ENCODE results near the gene SYT3. TPM values are rescaled to one million over a fixed set of nuclear protein-coding genes. Genes with fewer than 3 reads are reported as not detected.
"Not testable (repeated sequence)": the region's sequence is repeated elsewhere in the genome, so short reads cannot be mapped to it uniquely, and the experiment has no call there.

SYT3 gene
- polyA plus RNA-seq, 3 donors: 0.37 to 1.5 (median 0.57) TPM

DNA sequence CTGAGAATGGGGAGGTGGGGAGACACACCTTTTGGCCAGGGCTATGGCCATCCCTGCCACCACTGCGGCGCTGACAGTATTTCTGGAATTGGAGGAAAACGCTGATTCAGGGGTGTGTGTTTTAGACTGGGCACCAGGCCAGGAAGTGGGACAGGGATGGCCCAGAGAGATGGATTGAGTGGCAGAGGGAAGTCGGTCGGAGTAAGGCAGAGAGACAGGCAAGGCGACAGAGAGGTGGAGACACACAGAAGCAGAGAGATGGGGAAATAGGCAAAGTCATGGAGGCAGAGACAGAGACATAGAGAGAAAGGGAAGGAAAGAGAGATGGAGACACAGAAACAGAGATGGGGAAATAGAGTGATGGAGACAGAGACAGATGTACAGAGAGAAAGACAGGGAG, 5.4 kb upstream of the SYT3 start:
- DNase-seq (ENCODE audit: extremely low read depth in 1 of 11, low read depth in 9 of 11, low spot score in 4 of 11): no peak

DNA sequence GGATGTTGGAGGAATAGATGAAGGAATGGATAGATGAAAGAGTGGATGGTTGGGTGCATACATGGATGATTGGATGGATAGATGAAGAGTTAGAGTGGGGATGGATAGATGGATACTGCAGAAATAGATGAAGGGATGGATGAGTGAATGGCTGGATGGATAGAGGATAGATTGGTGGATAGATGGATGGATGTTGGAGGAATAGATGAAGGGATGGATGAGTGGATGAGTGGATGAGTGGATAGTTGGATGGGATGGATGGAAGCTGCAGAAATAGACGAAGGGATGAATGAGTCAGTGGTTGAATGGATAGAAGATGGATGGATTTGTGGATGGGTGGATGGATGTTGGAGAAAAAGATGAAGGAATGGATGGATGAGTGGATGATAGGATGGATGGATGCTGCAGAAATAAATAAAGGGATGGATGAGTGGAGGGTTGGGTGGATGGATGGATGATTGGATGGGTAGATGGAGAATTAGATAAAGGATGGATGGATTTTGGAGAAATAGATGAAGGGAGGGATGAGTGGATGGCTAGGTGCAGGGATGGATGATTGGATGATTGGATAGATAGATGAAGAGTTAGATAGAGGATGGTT, 4.7 kb upstream of the SYT3 start:
- no peak for DNase-seq (ENCODE audit: extremely low read depth in 1 of 11, low read depth in 9 of 11, low spot score in 4 of 11)

DNA sequence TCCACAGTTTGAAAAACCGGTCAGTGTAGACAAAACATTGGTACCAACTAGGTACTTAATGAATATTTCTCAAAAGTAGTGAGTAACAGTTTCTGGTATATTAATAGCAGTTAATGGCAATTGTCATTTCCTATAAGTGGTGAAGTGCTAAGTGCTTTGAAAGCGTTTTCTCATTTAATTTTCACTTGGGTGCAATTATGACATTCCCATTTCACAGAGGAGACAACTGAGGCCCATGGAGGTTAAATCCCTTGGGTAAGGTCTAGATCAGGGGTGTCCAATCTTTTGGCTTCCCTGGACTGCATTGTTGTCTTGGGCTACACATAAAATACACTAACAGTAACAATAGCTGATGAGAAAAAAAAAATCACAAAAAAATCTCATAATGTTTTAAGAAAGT, 687 bp upstream of the SYT3 start:
- no peak for DNase-seq (ENCODE audit: extremely low read depth in 1 of 11, low read depth in 9 of 11, low spot score in 4 of 11)

DNA sequence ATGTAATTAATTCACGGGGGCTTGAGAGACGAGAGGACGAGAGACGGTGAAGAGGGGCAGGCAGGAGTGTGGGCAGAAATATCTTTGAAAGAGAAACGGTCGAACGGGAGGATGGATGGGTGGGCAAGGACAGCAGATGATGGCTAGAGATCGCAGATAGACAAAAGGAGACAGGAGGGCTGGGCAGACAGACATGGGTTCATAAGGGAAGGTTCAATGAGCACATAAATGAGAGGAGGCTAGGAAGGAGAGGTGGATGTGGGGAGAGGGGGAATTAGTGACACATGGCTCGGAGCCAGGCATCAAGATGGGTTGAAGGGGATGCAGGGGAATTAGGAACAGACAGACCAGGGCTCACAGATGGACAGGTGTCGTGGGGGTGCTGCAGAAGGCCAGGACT, 1.1 kb downstream of the SYT3 start:
- DNase-seq (ENCODE audit: extremely low read depth in 1 of 11, low read depth in 9 of 11, low spot score in 4 of 11): no peak

DNA sequence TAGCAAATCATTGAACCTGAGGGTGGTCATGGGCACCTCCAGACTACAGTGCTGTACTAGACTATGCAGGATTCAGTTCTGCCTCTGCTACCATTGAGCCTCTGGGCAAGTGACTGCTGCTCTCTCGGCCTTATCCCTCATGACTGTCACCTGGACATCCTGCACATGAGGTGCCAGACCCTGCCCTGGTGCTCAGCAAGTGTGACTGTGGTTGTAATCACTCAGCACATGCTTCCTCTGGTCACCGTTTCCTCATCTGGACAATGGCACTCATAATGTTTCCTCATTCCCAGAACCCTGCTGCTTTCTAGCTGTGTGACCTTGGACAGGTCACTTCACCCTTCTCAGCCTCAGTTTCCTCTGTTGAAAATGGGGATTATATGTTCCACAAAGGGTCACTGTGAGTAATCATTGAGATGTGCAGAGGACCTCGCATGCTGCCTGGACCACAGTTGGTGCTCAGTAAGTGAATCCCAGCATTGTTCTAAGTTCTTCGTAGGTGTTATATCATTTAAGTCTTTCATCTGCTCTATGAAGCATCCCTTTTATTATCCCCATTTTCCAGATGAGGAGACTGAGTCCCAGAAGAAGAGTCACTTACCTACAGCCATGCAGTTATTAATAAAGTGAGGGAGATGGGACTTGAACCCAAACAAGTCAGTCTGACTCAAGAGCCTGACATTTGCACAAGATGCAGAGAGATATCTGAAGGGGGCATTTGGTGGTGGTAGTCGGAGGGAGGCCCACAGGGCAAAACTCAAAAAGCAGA, 3.2 kb downstream of the SYT3 start:
- DNase-seq (ENCODE audit: extremely low read depth in 1 of 11, low read depth in 9 of 11, low spot score in 4 of 11): no peak

DNA sequence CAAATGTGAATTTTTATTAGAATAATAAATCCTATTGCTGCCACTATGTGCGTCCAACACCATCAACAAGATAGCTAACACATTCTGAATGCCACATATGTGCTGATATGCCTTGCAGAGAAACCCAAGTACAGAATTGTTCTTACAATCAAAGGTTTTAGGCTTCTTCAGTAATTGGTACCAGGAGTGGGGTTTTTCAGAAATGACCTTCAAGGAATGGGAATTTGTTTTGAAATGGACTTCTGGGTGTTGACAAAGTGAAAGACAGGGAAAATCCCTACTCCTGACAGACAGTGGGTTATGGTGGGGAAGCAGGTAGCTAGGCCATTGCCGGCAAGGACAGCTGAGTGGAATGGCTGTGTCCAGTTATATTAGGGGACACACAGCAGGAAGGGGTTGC, 5.7 kb downstream of the SYT3 start:
- no peak for DNase-seq (ENCODE audit: extremely low read depth in 1 of 11, low read depth in 9 of 11, low spot score in 4 of 11)

DNA sequence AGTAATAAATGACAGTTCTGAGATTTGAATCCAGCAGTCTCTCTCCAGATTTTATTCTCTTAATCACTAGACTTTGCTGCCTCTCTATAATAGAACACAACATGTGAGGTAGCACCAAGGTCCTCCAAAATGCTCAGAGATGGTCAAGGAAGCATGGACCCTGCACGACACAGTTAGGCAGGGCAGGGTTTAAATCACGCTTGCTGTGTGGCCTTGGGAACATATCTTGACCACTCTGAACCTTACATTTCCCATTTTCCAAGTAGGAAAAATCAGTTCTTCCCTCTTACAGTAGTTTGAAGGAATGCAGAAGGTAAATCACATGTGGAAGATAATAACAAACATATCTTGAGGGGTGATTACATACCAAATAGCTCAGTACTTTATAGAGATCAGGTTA, 6.3 kb downstream of the SYT3 start:
- DNase-seq (ENCODE audit: extremely low read depth in 1 of 11, low read depth in 9 of 11, low spot score in 4 of 11): no peak

DNA sequence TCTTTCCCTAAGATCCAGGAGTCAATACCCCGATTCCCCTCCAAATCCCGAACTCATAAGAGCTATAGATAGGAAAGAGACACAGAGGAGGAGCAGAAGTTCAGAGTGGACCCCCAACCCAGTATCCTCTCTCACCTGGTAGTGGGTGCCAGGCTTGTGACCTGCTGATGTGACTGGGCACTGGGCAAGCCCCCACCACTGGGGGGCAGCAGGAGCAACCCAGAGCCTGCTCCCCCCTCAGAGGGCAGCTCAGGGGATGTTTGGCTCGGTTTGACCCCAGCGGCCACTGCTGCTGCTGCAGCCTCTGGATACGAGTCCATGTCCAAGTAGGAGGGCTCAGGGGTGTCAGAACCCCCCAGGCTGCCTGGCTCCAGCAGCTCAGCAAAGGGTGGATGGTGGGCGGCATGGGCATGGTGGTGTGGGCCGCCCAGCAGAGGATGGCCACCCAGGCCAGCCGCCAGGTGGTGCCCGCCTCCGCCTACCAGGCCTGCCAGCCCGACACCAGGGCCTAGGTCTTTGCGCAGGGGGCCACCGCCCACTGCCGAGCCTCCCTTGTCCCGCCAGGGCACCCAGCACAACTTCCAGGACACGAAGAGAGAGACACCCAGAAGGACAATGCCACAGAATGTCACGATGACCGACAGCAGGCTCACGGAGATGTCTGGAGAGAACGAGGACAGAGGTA, 7.4 kb downstream of the SYT3 start:
- no peak for DNase-seq (ENCODE audit: extremely low read depth in 1 of 11, low read depth in 9 of 11, low spot score in 4 of 11)

DNA sequence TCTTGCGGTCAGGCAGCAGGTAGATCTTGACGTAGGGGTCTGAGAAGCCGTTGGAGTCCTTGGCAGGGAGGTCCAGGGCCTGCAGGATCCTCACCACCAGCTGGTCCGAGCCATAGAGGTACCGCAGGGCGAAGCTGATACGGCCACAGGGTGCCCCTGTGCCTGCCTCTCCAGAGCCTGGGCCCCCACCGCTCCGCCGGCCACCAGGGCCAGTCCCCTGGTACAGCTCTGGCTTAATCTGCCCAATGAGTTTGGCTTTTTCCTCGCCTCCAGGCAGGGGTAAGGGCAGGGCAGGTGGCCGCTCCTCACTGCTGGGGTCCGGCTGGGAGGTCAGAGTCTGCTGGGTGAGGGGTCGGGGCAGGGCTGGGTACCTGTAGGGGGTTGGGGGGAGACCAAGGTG, 9.9 kb downstream of the SYT3 start:
- DNase-seq (ENCODE audit: extremely low read depth in 1 of 11, low read depth in 9 of 11, low spot score in 4 of 11): no peak

DNA sequence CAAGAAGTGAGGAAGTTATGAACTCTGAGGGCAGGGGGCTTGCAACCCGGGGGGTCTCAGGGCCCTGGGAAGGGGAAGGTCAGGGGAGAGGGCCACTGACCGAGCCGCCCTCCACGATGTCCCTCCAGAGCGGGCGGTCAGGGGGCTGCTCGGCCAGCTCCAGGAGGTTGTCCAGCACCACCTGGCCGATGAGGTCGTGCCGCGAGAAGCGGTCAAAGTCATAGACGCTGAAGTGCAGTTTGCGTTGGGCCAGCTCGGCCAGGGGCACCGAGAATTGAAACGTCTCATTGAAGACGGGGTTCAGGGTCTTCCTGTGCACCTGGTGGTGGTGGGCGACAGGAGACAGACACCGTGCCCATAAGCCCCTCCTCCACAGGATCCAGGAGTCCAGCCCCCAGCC, 10.5 kb downstream of the SYT3 start:
- no peak for DNase-seq (ENCODE audit: extremely low read depth in 1 of 11, low read depth in 9 of 11, low spot score in 4 of 11)

DNA sequence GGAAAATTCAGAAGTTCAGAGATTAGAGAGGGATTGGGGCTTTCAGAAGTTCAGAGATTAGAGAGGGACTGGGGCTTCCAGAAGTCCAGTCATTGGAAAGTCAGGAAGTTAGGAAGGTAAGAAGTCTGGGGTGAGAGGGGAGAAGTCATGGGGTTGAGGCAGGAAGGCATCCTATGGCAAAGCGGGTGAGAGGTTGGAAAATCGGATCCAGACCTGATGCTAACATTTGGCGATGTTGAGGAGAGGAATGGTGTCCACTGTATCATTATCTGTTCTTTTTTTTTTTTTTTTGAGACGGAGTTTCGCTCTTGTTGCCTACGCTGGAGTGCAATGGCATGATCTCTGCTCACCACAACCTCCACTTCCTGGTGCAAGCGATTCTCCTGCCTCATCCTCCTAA, 11.1 kb downstream of the SYT3 start:
- no peak for DNase-seq (ENCODE audit: extremely low read depth in 1 of 11, low read depth in 9 of 11, low spot score in 4 of 11)

DNA sequence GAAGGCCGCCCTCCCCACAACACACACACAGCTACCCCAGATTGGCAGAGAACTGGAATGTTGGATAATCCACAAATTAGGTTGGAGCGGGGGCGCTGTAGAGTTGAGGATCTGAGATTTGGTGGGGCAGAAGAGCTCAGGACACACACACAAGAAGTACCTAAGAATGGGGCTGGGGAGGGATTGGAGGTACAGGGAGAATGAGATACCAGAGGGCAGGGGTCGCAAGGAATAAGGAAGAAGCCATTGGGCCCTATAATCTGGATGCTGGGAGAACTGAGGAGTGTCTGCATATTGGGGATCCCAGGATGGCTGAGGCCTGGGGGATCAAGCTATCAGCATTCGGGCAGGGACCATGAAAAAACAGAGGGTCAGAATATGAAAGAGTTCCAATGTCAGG, 11.5 kb downstream of the SYT3 start:
- DNase-seq (ENCODE audit: extremely low read depth in 1 of 11, low read depth in 9 of 11, low spot score in 4 of 11): no peak

DNA sequence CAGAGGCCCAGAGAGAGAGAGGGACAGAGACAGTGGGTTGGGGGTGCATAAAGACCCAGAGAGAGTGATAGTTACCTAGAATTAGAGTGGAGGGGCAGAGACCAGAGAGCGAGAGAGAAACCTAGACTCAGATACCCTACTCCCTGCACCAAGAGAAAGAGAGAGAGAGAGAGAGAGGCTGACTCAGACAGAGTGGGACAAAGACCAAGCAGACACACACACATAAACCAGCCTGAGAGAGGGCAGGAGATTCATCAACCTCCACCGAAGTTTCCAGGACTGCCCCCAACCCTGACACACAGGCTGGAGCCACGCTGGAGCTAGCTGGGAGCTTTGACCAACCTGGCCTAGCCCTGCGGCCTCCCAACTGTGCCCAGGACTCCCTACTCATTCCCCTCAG, 12.9 kb downstream of the SYT3 start:
- DNase-seq (ENCODE audit: extremely low read depth in 1 of 11, low read depth in 9 of 11, low spot score in 4 of 11): no peak

DNA sequence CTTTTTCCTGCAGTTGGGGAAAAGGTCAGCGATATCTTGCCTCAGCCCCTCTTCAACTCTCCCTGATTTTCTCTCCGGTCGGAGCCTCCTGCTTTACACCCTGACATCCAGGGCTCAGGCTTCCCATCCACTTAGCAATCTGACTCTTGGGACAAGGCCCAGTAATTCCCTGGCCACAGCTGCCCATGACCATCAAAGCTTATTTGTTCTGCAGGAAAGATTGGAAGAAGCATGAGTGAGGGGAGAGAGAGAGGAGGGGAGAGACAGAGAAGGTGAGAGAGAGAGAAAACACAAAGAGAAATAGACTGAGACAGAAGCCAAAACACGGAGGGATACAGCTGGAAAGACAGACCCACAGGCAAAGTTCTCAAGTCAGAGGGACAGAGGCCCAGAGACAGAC, 13.7 kb downstream of the SYT3 start:
- no peak for DNase-seq (ENCODE audit: extremely low read depth in 1 of 11, low read depth in 9 of 11, low spot score in 4 of 11)

DNA sequence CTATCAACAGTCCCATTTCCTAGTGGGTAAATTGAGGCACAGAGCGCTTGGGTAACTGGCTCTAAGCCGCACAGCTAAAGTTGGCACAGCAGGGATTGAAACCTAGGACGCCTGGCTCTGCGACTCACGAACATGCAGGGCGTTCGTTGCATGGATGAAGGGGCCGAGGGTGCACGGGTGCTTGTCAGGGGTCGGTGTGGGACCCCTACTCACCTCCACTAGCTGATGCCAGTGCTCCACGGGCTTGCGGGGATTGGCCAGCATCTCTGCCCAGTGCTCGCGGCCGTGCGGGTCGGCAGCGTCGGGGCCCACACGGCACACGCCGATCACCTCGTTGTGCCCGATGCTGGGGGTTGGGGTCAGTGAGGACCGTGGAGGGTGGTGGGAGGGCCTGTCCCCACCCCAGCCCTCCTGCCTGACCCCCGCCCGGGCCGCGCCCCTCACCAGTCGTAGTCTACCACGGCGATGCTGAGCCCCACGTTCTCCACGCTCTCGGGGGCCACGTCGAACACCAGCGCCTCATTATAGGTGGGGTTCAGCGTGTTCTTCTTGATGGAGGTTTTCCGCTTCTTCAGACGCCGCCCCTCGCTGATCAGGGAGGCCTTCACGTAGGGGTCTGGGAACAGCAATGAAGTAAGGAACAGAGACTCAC, 14.6 kb downstream of the SYT3 start:
- no peak for DNase-seq (ENCODE audit: extremely low read depth in 1 of 11, low read depth in 9 of 11, low spot score in 4 of 11)

DNA sequence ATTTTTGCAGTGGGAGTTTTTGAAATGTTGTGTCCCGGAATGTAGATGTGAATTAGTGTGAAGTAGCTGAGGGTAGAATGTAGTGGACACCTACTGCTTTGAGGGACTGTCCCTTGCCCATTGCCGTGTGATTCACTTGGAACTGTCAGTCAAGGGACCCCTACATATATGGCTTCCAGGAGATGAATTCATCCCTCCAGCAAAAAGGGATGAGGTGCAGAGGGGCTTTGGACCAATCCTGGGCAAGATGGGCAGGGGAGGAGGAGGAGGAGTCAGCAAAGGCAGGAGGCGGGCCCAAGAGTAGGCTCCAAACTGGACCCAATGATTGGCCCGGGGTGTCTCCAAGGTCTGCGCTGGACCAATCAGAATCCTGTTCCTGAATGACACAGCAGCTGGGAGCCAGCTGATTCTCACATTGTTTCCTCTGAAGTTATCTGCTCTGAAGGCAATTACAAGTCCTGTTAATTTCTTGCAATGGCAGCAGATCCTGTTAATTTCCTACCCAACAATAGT, 19.2 kb downstream of the SYT3 start:
- not testable (repeated sequence) for DNase-seq (ENCODE audit: extremely low read depth in 1 of 11, low read depth in 9 of 11, low spot score in 4 of 11)

DNA sequence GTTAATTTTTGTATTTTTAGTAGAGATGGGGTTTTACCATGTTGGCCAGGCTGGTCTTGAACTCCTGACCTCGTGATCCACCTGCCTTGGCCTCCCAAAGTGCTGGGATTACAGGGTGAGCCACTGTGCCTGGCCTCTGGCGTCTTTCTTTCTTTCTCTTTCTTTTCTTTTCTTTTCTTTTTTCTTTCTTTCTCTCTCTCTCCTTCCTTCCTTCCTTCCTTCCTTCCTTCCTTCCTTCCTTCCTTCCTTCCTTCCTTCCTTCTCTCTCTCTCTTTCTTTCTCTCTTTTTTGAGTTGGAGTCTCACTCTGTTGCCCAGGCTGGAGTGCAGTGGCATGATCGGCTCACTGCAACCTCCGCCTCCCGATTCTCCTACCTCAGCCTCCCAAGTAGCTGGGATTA, 20.5 kb downstream of the SYT3 start:
- DNase-seq (ENCODE audit: extremely low read depth in 1 of 11, low read depth in 9 of 11, low spot score in 4 of 11): not testable (repeated sequence)

DNA sequence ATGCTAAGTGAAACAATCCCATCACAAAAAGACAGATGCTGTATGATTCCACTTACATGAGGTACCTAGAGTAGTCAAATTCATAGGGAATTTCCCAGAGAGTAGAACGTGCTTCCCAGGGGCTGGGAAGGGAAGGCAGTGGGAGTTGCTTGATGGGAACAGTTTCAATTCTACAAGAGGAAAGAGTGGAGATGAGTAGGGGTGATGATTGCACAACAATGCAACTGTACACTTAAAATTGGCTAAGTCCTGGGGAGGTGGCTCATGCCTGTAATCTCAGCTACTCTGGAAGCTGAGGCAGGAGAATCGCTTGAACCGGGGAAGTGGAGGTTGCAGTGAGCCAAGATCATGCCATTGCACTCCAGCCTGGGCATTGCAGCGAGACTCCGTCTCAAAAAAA, 21.3 kb downstream of the SYT3 start:
- DNase-seq (ENCODE audit: extremely low read depth in 1 of 11, low read depth in 9 of 11, low spot score in 4 of 11): not testable (repeated sequence)

DNA sequence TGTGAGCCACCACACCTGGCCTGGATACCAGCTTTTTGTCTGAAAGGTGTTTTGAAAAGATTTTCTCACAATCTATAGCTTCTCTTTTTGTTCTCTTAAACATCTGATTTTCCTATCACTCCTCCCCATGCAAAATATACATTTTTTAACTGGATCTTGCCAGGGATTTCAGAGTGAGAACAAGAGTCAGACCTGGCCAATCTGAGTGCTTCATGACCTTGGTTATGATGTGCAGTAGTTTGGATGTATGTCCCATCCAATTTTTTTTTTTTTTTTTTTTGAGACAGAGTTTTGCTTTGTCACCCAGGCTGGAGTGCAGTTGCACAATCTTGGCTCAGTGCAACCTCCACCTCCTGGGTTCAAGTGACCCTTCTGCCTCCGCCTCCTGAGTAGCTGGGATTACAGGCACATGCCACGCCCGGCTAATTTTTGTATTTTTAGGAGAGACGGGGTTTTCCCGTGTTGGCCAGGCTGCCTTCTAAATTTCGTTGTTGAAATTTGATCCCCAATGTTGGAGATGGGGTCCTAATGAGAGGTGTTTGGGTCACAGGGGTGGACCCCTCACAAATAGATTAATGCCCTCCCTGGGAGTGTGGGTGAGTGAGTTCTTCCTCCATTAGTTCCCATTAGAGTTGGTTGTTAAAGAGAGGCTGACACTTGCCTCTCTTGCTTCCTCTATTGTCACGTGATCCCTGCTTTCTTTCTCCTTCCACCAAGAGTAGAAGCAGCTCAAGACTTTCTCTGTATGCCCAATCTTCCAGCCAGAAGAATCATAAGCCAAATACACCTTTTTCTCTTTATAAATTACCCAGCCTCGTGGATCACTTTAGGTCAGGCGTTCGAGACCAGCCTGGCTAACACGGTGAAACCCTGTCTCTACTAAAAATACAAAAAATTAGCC, 26.9 kb downstream of the SYT3 start:
- DNase-seq (ENCODE audit: extremely low read depth in 1 of 11, low read depth in 9 of 11, low spot score in 4 of 11): not testable (repeated sequence)
